LNCAP (cell line): ENCODE results near the gene LRG1.

Experiments used
- CTCF ChIP-seq: fragments of 450-650 bp; IDR thresholded peaks from 2 replicates; pipeline ENCODE4 v1.5.1; 2017; ENCODE audit warnings: mild to moderate bottlenecking

LRG1 gene

GRCh38 chr19:4498694-4499093, 41.1 kb downstream of the LRG1 start:
- no peak for TF ChIP-seq CTCF

- no peak for TF ChIP-seq CTCF
Observed at GRCh38 chr19:4497770-4498389, 42.0 kb downstream of the LRG1 start.

GRCh38 chr19:4496304-4496703, 43.5 kb downstream of the LRG1 start:
- no peak for TF ChIP-seq CTCF

GRCh38 chr19:4495471-4495870, 44.4 kb downstream of the LRG1 start:
- peak; percentile 49 for TF ChIP-seq CTCF

- no peak for TF ChIP-seq CTCF
Observed at GRCh38 chr19:4494691-4495064, 45.2 kb downstream of the LRG1 start.

- no peak for TF ChIP-seq CTCF
Observed at GRCh38 chr19:4493929-4494690, 45.7 kb downstream of the LRG1 start.

- no peak for TF ChIP-seq CTCF
Observed at GRCh38 chr19:4493104-4493928, 46.5 kb downstream of the LRG1 start.
